GM21786 (cell line): Measurements from ENCODE around the gene CATSPERB.
"Not testable (repeated sequence)": the region's sequence is repeated elsewhere in the genome, so short reads cannot be mapped to it uniquely, and the experiment has no call there.

Experiments
- ATAC-seq: cut with Tn5 transposase; IDR thresholded peaks from one replicate; pipeline ENCODE4 v1.9.1; 2021; ENCODE audit not compliant: unreplicated experiment

The CATSPERB gene

GRCh38 chr14:91677687-91678086 lies 54.2 kb downstream of the CATSPERB start:
- not testable (repeated sequence) for ATAC-seq

GRCh38 chr14:91674911-91675310 lies 57.0 kb downstream of the CATSPERB start:
- no peak for ATAC-seq

GRCh38 chr14:91669867-91670266 lies 62.0 kb downstream of the CATSPERB start:
- ATAC-seq: no peak

- not testable (repeated sequence) for ATAC-seq
These were observed 64.8 kb downstream of the CATSPERB start for GRCh38 chr14:91667101-91667500.

GRCh38 chr14:91660790-91661189 lies 71.1 kb downstream of the CATSPERB start:
- no peak for ATAC-seq

- no peak for ATAC-seq
These were observed 77.0 kb downstream of the CATSPERB start for GRCh38 chr14:91654836-91655235.

GRCh38 chr14:91653451-91653850 lies 78.4 kb downstream of the CATSPERB start:
- ATAC-seq: no peak

GRCh38 chr14:91649930-91650329 lies 82.0 kb downstream of the CATSPERB start:
- ATAC-seq: no peak

- ATAC-seq: no peak
These were observed 84.0 kb downstream of the CATSPERB start for GRCh38 chr14:91647856-91648255.

- no peak for ATAC-seq
These were observed 95.3 kb downstream of the CATSPERB start for GRCh38 chr14:91636604-91637003.

GRCh38 chr14:91624757-91625156 lies 107.1 kb downstream of the CATSPERB start:
- no peak for ATAC-seq

- no peak for ATAC-seq
These were observed 117.7 kb downstream of the CATSPERB start for GRCh38 chr14:91614187-91614586.

GRCh38 chr14:91613459-91614112 lies 118.3 kb downstream of the CATSPERB start:
- ATAC-seq: no peak

- no peak for ATAC-seq
These were observed 120.4 kb downstream of the CATSPERB start for GRCh38 chr14:91611528-91611927.

- ATAC-seq: no peak
These were observed 122.7 kb downstream of the CATSPERB start for GRCh38 chr14:91609161-91609560.

GRCh38 chr14:91607322-91608047 lies 124.4 kb downstream of the CATSPERB start:
- no peak for ATAC-seq

- no peak for ATAC-seq
These were observed 125.0 kb downstream of the CATSPERB start for GRCh38 chr14:91606851-91607250.

GRCh38 chr14:91604611-91605010 lies 127.3 kb downstream of the CATSPERB start:
- ATAC-seq: not testable (repeated sequence)

GRCh38 chr14:91599994-91600393 lies 131.9 kb downstream of the CATSPERB start:
- ATAC-seq: no peak

- no peak for ATAC-seq
These were observed 136.2 kb downstream of the CATSPERB start for GRCh38 chr14:91595736-91596135.

- ATAC-seq: not testable (repeated sequence)
These were observed 137.9 kb downstream of the CATSPERB start for GRCh38 chr14:91593957-91594356.

GRCh38 chr14:91586410-91586809 lies 145.5 kb downstream of the CATSPERB start:
- no peak for ATAC-seq

- no peak for ATAC-seq
These were observed 146.0 kb downstream of the CATSPERB start for GRCh38 chr14:91585856-91586255.
